IMR-90 (cell line): ENCODE measurements around the gene PRSS22. TPM values are rescaled to one million over a fixed set of nuclear protein-coding genes. Genes with fewer than 3 reads are reported as not detected.
A peak's percentile ranks its signal among the peaks of the same experiment; 100 is the strongest.

Experiments
- ATAC-seq: fragments of 200-7000 bp; cut with Tn5 transposase; 2 replicates; pipeline ENCODE4 v1.9.1; 2020; ENCODE audit warnings: low read depth, mild to moderate bottlenecking, moderate library complexity
- BruUV-seq: library from RNA; stranded (reverse); fragments of 400-500 nt; replicated peaks from 2 replicates; lab custom pipeline; 2021; lab: Mats Ljungman, UMichigan
- CTCF ChIA-PET: fragments of 300-600 bp; formaldehyde crosslinking; extraction: SDS; loops from one replicate; lab custom pipeline; 2021; ENCODE audit warnings: antibody characterized with exemption; lab: Yijun Ruan, JAX
- POLR2A ChIA-PET: fragments of 300-600 bp; sonication (Branson Sonifier 250); formaldehyde crosslinking; loops from one replicate; lab custom pipeline; 2022; ENCODE audit warnings: antibody characterized with exemption; ENCODE audit not compliant: unreplicated experiment; lab: Charles Lee
- DNase-seq: peaks from one replicate; pipeline ENCODE4 v3.0.0; 2013
- H2AFZ ChIP-seq: replicated peaks from 2 replicates; pipeline ENCODE3; 2013; ENCODE audit warnings: low read length, mild to moderate bottlenecking; ENCODE audit not compliant: poor library complexity
- H2AK5ac ChIP-seq: 2 replicates; pipeline ENCODE4 v1.6.1; 2013; ENCODE audit warnings: low read depth, low read length, inconsistent platforms
- H2AK9ac ChIP-seq: replicated peaks from 2 replicates; pipeline ENCODE3; 2013; ENCODE audit warnings: mild to moderate bottlenecking, low read depth, low read length, moderate library complexity; ENCODE audit not compliant: poor library complexity
- H2BK120ac ChIP-seq: 2 replicates; pipeline ENCODE4 v1.6.1; 2013; ENCODE audit warnings: low read depth, low read length, inconsistent platforms
- H2BK15ac ChIP-seq: 3 replicates; pipeline ENCODE4 v1.6.1; 2013; ENCODE audit warnings: low read depth, low read length, inconsistent platforms
- H2BK20ac ChIP-seq: 2 replicates; pipeline ENCODE4 v1.6.1; 2013; ENCODE audit warnings: low read depth, mild to moderate bottlenecking, inconsistent platforms, low read length, moderate library complexity
- H2BK5ac ChIP-seq: 2 replicates; pipeline ENCODE4 v1.6.1; 2013; ENCODE audit warnings: mild to moderate bottlenecking, low read depth, low read length, inconsistent platforms; ENCODE audit not compliant: poor library complexity, severe bottlenecking
- H3K14ac ChIP-seq: replicated peaks from 2 replicates; pipeline ENCODE4 v1.6.1; 2013; ENCODE audit warnings: low read depth, low read length, inconsistent platforms
- H3K18ac ChIP-seq: 2 replicates; pipeline ENCODE4 v1.6.1; 2013; ENCODE audit warnings: low read depth, low read length, control low read depth
- H3K23ac ChIP-seq: 2 replicates; pipeline ENCODE4 v1.6.1; 2013; ENCODE audit warnings: low read depth, low read length, inconsistent platforms
- H3K27ac ChIP-seq: 2 replicates; pipeline ENCODE4 v1.5.1; 2013; ENCODE audit warnings: mild to moderate bottlenecking, control low read depth, low read length; ENCODE audit not compliant: insufficient read depth
- H3K27me3 ChIP-seq: 2 replicates; pipeline ENCODE4 v1.6.1; 2013; ENCODE audit warnings: low read length; ENCODE audit not compliant: control insufficient read depth, insufficient read depth
- H3K36me3 ChIP-seq: 2 replicates; pipeline ENCODE4 v1.6.1; 2013; ENCODE audit warnings: low read length, mixed read lengths; ENCODE audit not compliant: control insufficient read depth, insufficient read depth
- H3K4ac ChIP-seq: 2 replicates; pipeline ENCODE4 v1.6.1; 2013; ENCODE audit warnings: low read depth, low read length, inconsistent platforms
- H3K4me1 ChIP-seq: 2 replicates; pipeline ENCODE4 v1.6.1; 2013; ENCODE audit warnings: low read length, mixed read lengths; ENCODE audit not compliant: control insufficient read depth, insufficient read depth
- H3K4me2 ChIP-seq: 2 replicates; pipeline ENCODE4 v1.6.1; 2013; ENCODE audit warnings: low read depth, mild to moderate bottlenecking, control low read depth, low read length, moderate library complexity
- H3K4me3 ChIP-seq: 2 replicates; pipeline ENCODE4 v1.5.1; 2013; ENCODE audit warnings: low read depth, mild to moderate bottlenecking, control low read depth, low read length, moderate library complexity; ENCODE audit not compliant: insufficient read depth
- H3K56ac ChIP-seq: 2 replicates; pipeline ENCODE4 v1.6.1; 2013; ENCODE audit warnings: low read length, inconsistent platforms; ENCODE audit not compliant: insufficient read depth; ENCODE audit errors: extremely low read depth
- H3K79me1 ChIP-seq, 2 experiments: 2 replicates each; pipeline ENCODE4 v1.6.1; 2013; ENCODE audit warnings: low read length in 2 of 2, inconsistent platforms in 1 of 2, low read depth in 1 of 2
- H3K9ac ChIP-seq: 2 replicates; pipeline ENCODE4 v1.6.1; 2013; ENCODE audit warnings: low read depth, low read length, control low read depth
- H3K9me1 ChIP-seq: 2 replicates; pipeline ENCODE4 v1.6.1; 2013; ENCODE audit warnings: low read length, inconsistent platforms; ENCODE audit not compliant: insufficient read depth
- H3K9me3 ChIP-seq: 2 replicates; pipeline ENCODE4 v1.6.1; 2013; ENCODE audit warnings: low read length; ENCODE audit not compliant: control insufficient read depth, insufficient read depth
- H4K20me1 ChIP-seq: 2 replicates; pipeline ENCODE4 v1.6.1; 2013; ENCODE audit warnings: low read length, inconsistent platforms; ENCODE audit not compliant: insufficient read depth
- H4K5ac ChIP-seq: 2 replicates; pipeline ENCODE4 v1.6.1; 2013; ENCODE audit warnings: mild to moderate bottlenecking, low read depth, low read length, control low read depth
- H4K8ac ChIP-seq, 2 experiments: 2 replicates each; pipeline ENCODE4 v1.6.1; 2013; ENCODE audit warnings: low read depth in 2 of 2, low read length in 2 of 2, control low read depth in 1 of 2, inconsistent platforms in 1 of 2
- H4K91ac ChIP-seq: 2 replicates; pipeline ENCODE4 v1.6.1; 2013; ENCODE audit warnings: low read depth, low read length, inconsistent platforms; ENCODE audit not compliant: insufficient read depth
- MAFK ChIP-seq: IDR thresholded peaks from 2 replicates; pipeline ENCODE4 v1.6.1; 2012; ENCODE audit warnings: low read depth, low read length, improper control_type of control experiment
- MXI1 ChIP-seq: IDR thresholded peaks from 2 replicates; pipeline ENCODE4 v1.6.1; 2012; ENCODE audit warnings: low read depth, mild to moderate bottlenecking, low read length, moderate library complexity, borderline replicate concordance
- RCOR1 ChIP-seq: IDR thresholded peaks from 2 replicates; pipeline ENCODE4 v1.6.1; 2012; ENCODE audit warnings: mild to moderate bottlenecking, low read length, improper control_type of control experiment; ENCODE audit not compliant: insufficient replicate concordance
- SMC3 ChIP-seq: fragments of 150-350 bp; IDR thresholded peaks from 2 replicates; pipeline ENCODE4 v1.6.1; 2016; ENCODE audit warnings: low read depth, mild to moderate bottlenecking, antibody characterized with exemption, low read length, moderate library complexity
- USF2 ChIP-seq: fragments of 150-350 bp; IDR thresholded peaks from 2 replicates; pipeline ENCODE4 v1.6.1; 2017; ENCODE audit warnings: mild to moderate bottlenecking, antibody characterized with exemption, low read length, low read depth
- whole genome bisulfite sequencing, 2 experiments: methylation state at CpG; one replicate each; pipeline versions ENCODE4 v1.1.5 to v1.1.7; 2013; ENCODE audit warnings: missing lambda C conversion rate in 2 of 2; ENCODE audit not compliant: insufficient read length in 1 of 2; ENCODE audit errors: extremely low coverage in 2 of 2; 5-methylcytosine and 5-hydroxymethylcytosine counted together
- dilution Hi-C: fragments of 300-500 bp; cut with HindIII; formaldehyde crosslinking; loops from one replicate; pipeline ENCODE4 v1.14.3; 2018; ENCODE audit warnings: low sequenced_read_pairs; ENCODE audit not compliant: unreplicated experiment
- in situ Hi-C: fragments of 300-500 bp; cut with MboI; formaldehyde crosslinking; loops from 3 replicates; pipeline ENCODE4 v1.14.3; 2019; ENCODE audit warnings: low sequenced_read_pairs, inconsistent platforms, mixed read lengths
- intact Hi-C: fragments of 100-400 bp; cut with micrococcal nuclease; formaldehyde crosslinking; loops from 2 replicates; pipeline ENCODE4 v1.10.0; 2022
- polyA plus RNA-seq, 3 experiments: library from polyadenylated mRNA; depleted of rRNA; stranded (reverse); fragments of >200 nt; gene quantifications; 2 replicates each; pipeline ENCODE4 v1.2.3, GENCODE V29; 2012; ENCODE audit warnings: low replicate concordance in 1 of 3
- total RNA-seq: library from RNA; depleted of rRNA; stranded (reverse); fragments of >200 nt; gene quantifications from 2 replicates; pipeline ENCODE4 v1.2.3, GENCODE V29; 2012

Gene PRSS22
- total and polyA plus RNA-seq, 2 of the 4 experiments (the other 2 are of a cell fraction): not detected

- Histone ChIP-seq H4K8ac (peak overlapping the region; percentile 40 to 82; a peak in 1 of 4 replicates), H3K4ac (0 out of 2 replicates have a peak overlapping the region, but pooled peaks have one; percentile 56), H3K14ac (no peak overlapping the region), H4K5ac (no peak overlapping the region), H2BK5ac (no peak overlapping the region), H3K36me3 (no peaks in the 10 kb centered on the region), H3K27me3 (no peaks in the 10 kb centered on the region), H3K56ac (no peak overlapping the region), H3K79me1 (0 out of 4 replicates have a peak, but pooled peaks cover 0 to 3% of the 10 kb centered on the region in 2 experiments), H3K9me3 (no peaks in the 10 kb centered on the region), H2BK20ac (no peak overlapping the region), H2AFZ (peak overlapping the region; percentile 75), H2AK9ac (no peak overlapping the region), H2BK120ac (no peak overlapping the region), H3K4me2 (peak overlapping the region; percentile 54; the same call in 1 of the 2 replicates), H3K9me1 (no peaks in the 10 kb centered on the region), H3K4me1 (peaks cover 3% of the 10 kb centered on the region), H4K20me1 (no peaks in the 10 kb centered on the region), H2BK15ac (no peak overlapping the region), H2AK5ac (0 out of 2 replicates have a peak overlapping the region, but pooled peaks have one; percentile 48), H3K9ac (no peak overlapping the region), H3K4me3 (no peak overlapping the region), H4K91ac (no peak overlapping the region), H3K27ac (no peak overlapping the region), H3K18ac (no peak overlapping the region), H3K23ac (no peak overlapping the region)
- WGBS, 2 experiments: no CpG with 5 or more reads among the region's 12 CpGs
- in situ Hi-C loops: no loop called here
- ATAC-seq (no peak), DNase-seq (no peak)
- intact Hi-C loops: loop anchor here (2.0 kb wide), 1 partner anchor 13 kb away; no protein-coding TSS in a partner anchor
- TF ChIP-seq USF2 (peak; percentile 43; the same call in 1 of the 2 replicates), MAFK (no peak), SMC3 (no peak), RCOR1 (no peak), MXI1 (peak; percentile 20; the same call in 1 of the 2 replicates)
- dilution Hi-C loops: no loop called here
- BruUV-seq: no TSS peak
- CTCF ChIA-PET: interaction anchor here (0.7 to 2.1 kb wide), 3 partner anchors 21 to 67 kb away, joined by 3 to 10 read pairs (median 5); no protein-coding TSS in a partner anchor
- POLR2A ChIA-PET: interaction anchor here (0.6 to 0.7 kb wide), 2 partner anchors 19 to 38 kb away, joined by 3 read pairs; no protein-coding TSS in a partner anchor
Measured at GRCh38 chr16:2905988-2906387, 48.0 kb upstream of the PRSS22 start.
